Fibroblast of lung (primary cell): ENCODE results near the gene HOXB5. TPM values are rescaled to one million over a fixed set of nuclear protein-coding genes. Genes with fewer than 3 reads are reported as not detected.

Experiments
- DNase-seq, 2 donors: peaks; one replicate each; pipeline versions ENCODE4 v3.0.0 to v3.0.0-alpha.2; 2010; ENCODE audit warnings: low read depth in 2 of 2
- H2AFZ ChIP-seq: 2 replicates; pipeline ENCODE4 v1.5.1; 2012; ENCODE audit warnings: low read length, control low read depth, inconsistent platforms
- H3K27ac ChIP-seq: 2 replicates; pipeline ENCODE4 v1.5.1; 2011; ENCODE audit warnings: low read length, control low read depth; ENCODE audit not compliant: insufficient read depth
- H3K27me3 ChIP-seq: 2 replicates; pipeline ENCODE4 v1.5.1; 2011; ENCODE audit warnings: mild to moderate bottlenecking, low read length; ENCODE audit not compliant: control insufficient read depth, insufficient read depth
- H3K36me3 ChIP-seq: 2 replicates; pipeline ENCODE4 v1.5.1; 2011; ENCODE audit warnings: low read length; ENCODE audit not compliant: control insufficient read depth, insufficient read depth
- H3K4me1 ChIP-seq: 2 replicates; pipeline ENCODE4 v1.5.1; 2011; ENCODE audit warnings: low read length; ENCODE audit not compliant: control insufficient read depth, insufficient read depth; ENCODE audit errors: extremely low read depth
- H3K4me2 ChIP-seq: 2 replicates; pipeline ENCODE4 v1.5.1; 2011; ENCODE audit warnings: low read length, control low read depth; ENCODE audit not compliant: insufficient read depth; ENCODE audit errors: extremely low read depth
- H3K4me3 ChIP-seq, 4 experiments: fragments of 200-600 bp in 1 of 4; sonication (generic) in 1 of 4; replicated peaks in 1 of 4; 2 replicates each; pipeline ENCODE4 v1.5.1; 2011 to 2016; ENCODE audit warnings: low read length in 4 of 4, low read depth in 3 of 4, mild to moderate bottlenecking in 3 of 4, control low read depth in 2 of 4, inconsistent platforms in 1 of 4, mixed read lengths in 1 of 4; ENCODE audit not compliant: insufficient read depth in 1 of 4; ENCODE audit errors: control extremely low read depth in 1 of 4
- H3K79me2 ChIP-seq: 2 replicates; pipeline ENCODE4 v1.5.1; 2012; ENCODE audit warnings: mild to moderate bottlenecking, low read length, inconsistent platforms; ENCODE audit not compliant: control insufficient read depth, insufficient read depth
- H3K9ac ChIP-seq: 2 replicates; pipeline ENCODE4 v1.5.1; 2011; ENCODE audit warnings: mild to moderate bottlenecking, low read length, control low read depth; ENCODE audit not compliant: insufficient read depth
- H3K9me3 ChIP-seq: 2 replicates; pipeline ENCODE4 v1.5.1; 2012; ENCODE audit warnings: low read depth, low read length; ENCODE audit not compliant: control insufficient read depth, insufficient read depth
- H4K20me1 ChIP-seq: 2 replicates; pipeline ENCODE4 v1.5.1; 2011; ENCODE audit warnings: low read length; ENCODE audit not compliant: control insufficient read depth, insufficient read depth; ENCODE audit errors: extremely low read depth
- CTCF ChIP-seq, 2 donors: IDR thresholded peaks in 1 of 2; conservative IDR thresholded peaks in 1 of 2; 1 replicate in 1 of 2; 2 replicates in 1 of 2; pipeline ENCODE4 v1.5.1; 2011 to 2012; ENCODE audit warnings: low read length in 2 of 2, control low read depth in 1 of 2, inconsistent platforms in 1 of 2, low read depth in 1 of 2, mild to moderate bottlenecking in 1 of 2
- EZH2 ChIP-seq: IDR thresholded peaks from 2 replicates; pipeline ENCODE4 v1.5.1; 2012; ENCODE audit warnings: low read length, control low read depth, mild to moderate bottlenecking; ENCODE audit errors: missing control alignments
- polyA plus RNA-seq, 2 donors: library from polyadenylated mRNA; depleted of rRNA in 1 of 2; stranded (reverse) in 1 of 2; unstranded in 1 of 2; fragments of >200 nt; gene quantifications; 2 replicates each; pipeline ENCODE4 v1.2.1, GENCODE V29; 2011 to 2012; ENCODE audit warnings: missing spikeins in 1 of 2
- total RNA-seq: library from RNA; depleted of rRNA; stranded (reverse); fragments of >200 nt; gene quantifications from 2 replicates; pipeline ENCODE4 v1.2.1, GENCODE V29; 2014

The HOXB5 gene
- total and polyA plus RNA-seq, 2 donors (not counting 1 experiment from before 2014, with no cell fraction given): 2.1 to 9.4 TPM

GRCh38 chr17:48623583-48623982, 30.0 kb upstream of the HOXB5 start:
- TF ChIP-seq EZH2 (peak; percentile 76), CTCF (conservative IDR thresholded peaks at IDR 0.05 in 1 of 2, IDR thresholded peaks at IDR 0.05 in 1 of 2; ENCODE audit: low read depth in 1 of 2, low read length in 2 of 2) (no peak)
- Histone ChIP-seq H3K4me1 (peaks cover 4% of the 10 kb centered on the region), H3K27ac (no peak overlapping the region), H2AFZ (no peak overlapping the region), H3K9ac (no peak overlapping the region), H3K27me3 (peaks cover 95% of the 10 kb centered on the region), H3K36me3 (no peaks in the 10 kb centered on the region), H3K9me3 (no peaks in the 10 kb centered on the region), H4K20me1 (peaks cover 2% of the 10 kb centered on the region), H3K4me2 (no peak overlapping the region), H3K79me2 (no peaks in the 10 kb centered on the region), H3K4me3 (no peak overlapping the region)
- DNase-seq: no peak

- H3K4me3 ChIP-seq: no peak overlapping the region
- peaks cover 4% of the 10 kb centered on the region for H3K4me1 ChIP-seq
- H3K9me3 ChIP-seq: no peaks in the 10 kb centered on the region
- no peak for TF ChIP-seq CTCF (conservative IDR thresholded peaks at IDR 0.05 in 1 of 2, IDR thresholded peaks at IDR 0.05 in 1 of 2; ENCODE audit: low read depth in 1 of 2, low read length in 2 of 2)
- no peak for TF ChIP-seq EZH2
- H4K20me1 ChIP-seq: peaks cover 2% of the 10 kb centered on the region
- peaks cover 93% of the 10 kb centered on the region for H3K27me3 ChIP-seq
- H3K27ac ChIP-seq: no peak overlapping the region
- no peak overlapping the region for H3K4me2 ChIP-seq
- DNase-seq: no peak
- no peak overlapping the region for H3K9ac ChIP-seq
- H3K79me2 ChIP-seq: no peaks in the 10 kb centered on the region
- no peak overlapping the region for H2AFZ ChIP-seq
- H3K36me3 ChIP-seq: no peaks in the 10 kb centered on the region
Measured at GRCh38 chr17:48622857-48623256, 29.3 kb upstream of the HOXB5 start.

- H3K27me3 ChIP-seq: peaks cover 93% of the 10 kb centered on the region
- no peak overlapping the region for H3K4me3 ChIP-seq
- no peak overlapping the region for H3K9ac ChIP-seq
- peaks cover 2% of the 10 kb centered on the region for H4K20me1 ChIP-seq
- no peaks in the 10 kb centered on the region for H3K9me3 ChIP-seq
- H3K79me2 ChIP-seq: no peaks in the 10 kb centered on the region
- no peak overlapping the region for H3K27ac ChIP-seq
- no peak for DNase-seq
- no peak overlapping the region for H3K4me2 ChIP-seq
- TF ChIP-seq EZH2 (peak; percentile 91), CTCF (conservative IDR thresholded peaks at IDR 0.05 in 1 of 2, IDR thresholded peaks at IDR 0.05 in 1 of 2; ENCODE audit: low read depth in 1 of 2, low read length in 2 of 2) (no peak)
- H3K4me1 ChIP-seq: peaks cover 4% of the 10 kb centered on the region
- no peak overlapping the region for H2AFZ ChIP-seq
- no peaks in the 10 kb centered on the region for H3K36me3 ChIP-seq
Measured at GRCh38 chr17:48621410-48622392, 28.1 kb upstream of the HOXB5 start.
